Measurements from ENCODE around the gene ROBO3.

ROBO3 gene

GRCh38 chr11:124918950-124919349 is 53.7 kb downstream of the ROBO3 start, which contains the start of gene HEPN1:
HEPN1 (plus strand) TSS chr11:124919250.
- no peak for DNase-seq (ENCODE audit: low read depth in 4 of 4, low spot score in 1 of 4)

- no peak for DNase-seq (ENCODE audit: low read depth in 4 of 4, low spot score in 1 of 4)
Measured at GRCh38 chr11:124919898-124920297, 54.7 kb downstream of the ROBO3 start.

- no peak for DNase-seq (ENCODE audit: low read depth in 4 of 4, low spot score in 1 of 4)
Measured at GRCh38 chr11:124920356-124920755, 55.1 kb downstream of the ROBO3 start.

DNA sequence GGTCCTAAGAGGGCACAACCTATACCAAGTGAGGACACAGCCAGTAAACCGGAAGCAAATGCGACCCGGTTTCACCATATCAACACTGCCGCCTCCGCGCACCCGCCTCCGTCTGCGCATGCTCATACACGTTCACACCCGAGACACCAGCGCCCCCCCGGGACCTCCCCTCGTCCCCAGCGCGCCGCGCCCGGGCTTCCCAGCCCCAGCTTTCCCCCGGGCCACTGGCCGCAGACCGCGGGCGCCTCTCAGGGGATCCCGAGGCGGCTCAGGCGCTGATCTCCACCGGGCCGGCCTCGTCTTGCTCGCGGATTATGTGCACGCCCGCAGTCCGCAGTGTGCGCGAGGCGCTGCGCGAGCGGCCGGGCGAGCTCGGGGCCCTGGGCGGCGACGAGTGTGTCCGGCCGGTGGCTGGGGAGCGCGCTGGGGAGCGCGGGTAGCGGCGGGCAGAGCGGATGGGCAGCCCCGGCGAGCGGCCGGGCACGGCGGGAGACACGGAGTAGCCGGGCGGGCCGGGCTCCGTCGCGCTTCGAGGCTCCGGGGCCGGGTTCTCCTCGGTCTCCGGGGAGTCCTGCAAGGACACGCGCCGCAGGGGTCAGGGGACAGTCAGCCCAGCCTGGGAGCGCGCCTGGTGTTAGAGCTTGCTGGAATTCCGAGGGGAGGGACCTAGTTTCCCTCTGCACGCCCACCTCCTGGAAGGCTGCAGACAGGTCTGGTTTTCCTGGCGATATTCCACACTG is 55.8 kb downstream of the ROBO3 start:
- DNase-seq (ENCODE audit: low read depth in 4 of 4, low spot score in 1 of 4) = peak; percentile 35 to 71 (median 57)

- no peak for DNase-seq (ENCODE audit: low read depth in 4 of 4, low spot score in 1 of 4)
Measured at GRCh38 chr11:124922831-124923230, 57.6 kb downstream of the ROBO3 start.

DNA sequence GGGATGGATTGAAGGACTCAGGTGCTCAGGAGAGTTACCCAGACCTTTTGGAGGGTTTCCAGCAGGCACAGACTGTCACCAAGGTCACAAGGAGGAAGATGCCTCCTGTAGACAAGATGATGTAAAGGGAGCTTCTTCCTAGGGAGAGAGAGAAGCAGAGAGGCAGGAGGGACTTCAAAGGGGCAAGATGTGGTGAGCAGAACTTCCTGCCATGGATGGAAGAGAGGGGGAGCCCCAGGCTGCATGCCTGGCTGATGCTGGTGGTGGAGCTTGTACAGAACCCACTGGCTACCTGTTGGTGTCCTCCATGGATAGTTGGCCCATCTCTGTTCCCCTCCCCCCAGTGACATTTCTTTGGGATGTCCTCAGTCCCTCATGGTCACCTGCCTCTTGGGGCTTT is 58.1 kb downstream of the ROBO3 start:
- no peak for DNase-seq (ENCODE audit: low read depth in 4 of 4, low spot score in 1 of 4)

DNA sequence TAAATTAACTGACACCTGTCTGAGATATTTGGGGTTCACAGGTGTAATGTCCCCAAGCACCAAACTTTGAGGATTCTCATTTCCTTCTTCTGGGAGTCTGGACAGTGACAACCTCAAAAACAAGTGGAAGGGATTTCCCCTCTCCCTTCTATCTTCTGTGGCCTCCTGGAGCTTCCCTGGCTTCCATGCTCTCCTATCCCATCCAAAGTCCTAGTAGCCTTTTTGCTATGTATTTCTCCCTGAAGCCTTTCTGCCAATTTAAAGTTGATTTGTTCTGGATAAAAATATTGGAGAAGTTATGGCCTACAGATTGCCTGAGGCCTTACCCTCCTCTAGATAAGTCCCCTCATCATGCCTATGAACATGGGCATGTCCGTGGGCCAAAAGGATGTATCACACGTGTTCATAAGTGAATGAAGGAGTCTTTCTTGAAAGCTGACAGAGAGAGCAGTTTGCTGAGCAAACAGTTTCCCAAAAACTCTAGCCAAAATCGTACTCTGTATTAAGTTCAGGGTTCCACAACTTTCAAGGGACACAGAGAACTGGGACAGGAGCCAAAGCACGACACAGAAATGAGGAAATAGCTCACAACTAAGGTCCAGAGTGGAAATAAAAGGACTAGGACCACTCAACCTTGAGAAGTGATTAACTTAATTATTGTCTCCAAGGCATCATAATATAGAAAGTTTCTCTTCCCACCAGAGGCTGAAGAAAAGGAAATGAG is 63.9 kb downstream of the ROBO3 start:
- DNase-seq (ENCODE audit: low read depth in 4 of 4, low spot score in 1 of 4) = no peak

- no peak for DNase-seq (ENCODE audit: low read depth in 4 of 4, low spot score in 1 of 4)
Measured at GRCh38 chr11:124930799-124931198, 65.6 kb downstream of the ROBO3 start.
